IMR-90 (cell line): ENCODE measurements around the gene FAM78A. TPM values are rescaled to one million over a fixed set of nuclear protein-coding genes. Genes with fewer than 3 reads are reported as not detected.

Experiments
- ATAC-seq: fragments of 200-7000 bp; cut with Tn5 transposase; 2 replicates; pipeline ENCODE4 v1.9.1; 2020; ENCODE audit warnings: low read depth, mild to moderate bottlenecking, moderate library complexity
- BruUV-seq: library from RNA; stranded (reverse); fragments of 400-500 nt; replicated peaks from 2 replicates; lab custom pipeline; 2021; lab: Mats Ljungman, UMichigan
- CTCF ChIA-PET: fragments of 300-600 bp; formaldehyde crosslinking; extraction: SDS; loops from one replicate; lab custom pipeline; 2021; ENCODE audit warnings: antibody characterized with exemption; lab: Yijun Ruan, JAX
- POLR2A ChIA-PET: fragments of 300-600 bp; sonication (Branson Sonifier 250); formaldehyde crosslinking; loops from one replicate; lab custom pipeline; 2022; ENCODE audit warnings: antibody characterized with exemption; ENCODE audit not compliant: unreplicated experiment; lab: Charles Lee
- DNase-seq: peaks from one replicate; pipeline ENCODE4 v3.0.0; 2013
- H2AFZ ChIP-seq: replicated peaks from 2 replicates; pipeline ENCODE3; 2013; ENCODE audit warnings: low read length, mild to moderate bottlenecking; ENCODE audit not compliant: poor library complexity
- H2AK5ac ChIP-seq: 2 replicates; pipeline ENCODE4 v1.6.1; 2013; ENCODE audit warnings: low read depth, low read length, inconsistent platforms
- H2AK9ac ChIP-seq: replicated peaks from 2 replicates; pipeline ENCODE3; 2013; ENCODE audit warnings: mild to moderate bottlenecking, low read depth, low read length, moderate library complexity; ENCODE audit not compliant: poor library complexity
- H2BK120ac ChIP-seq: 2 replicates; pipeline ENCODE4 v1.6.1; 2013; ENCODE audit warnings: low read depth, low read length, inconsistent platforms
- H2BK15ac ChIP-seq: 3 replicates; pipeline ENCODE4 v1.6.1; 2013; ENCODE audit warnings: low read depth, low read length, inconsistent platforms
- H2BK20ac ChIP-seq: 2 replicates; pipeline ENCODE4 v1.6.1; 2013; ENCODE audit warnings: low read depth, mild to moderate bottlenecking, inconsistent platforms, low read length, moderate library complexity
- H2BK5ac ChIP-seq: 2 replicates; pipeline ENCODE4 v1.6.1; 2013; ENCODE audit warnings: mild to moderate bottlenecking, low read depth, low read length, inconsistent platforms; ENCODE audit not compliant: poor library complexity, severe bottlenecking
- H3K14ac ChIP-seq: replicated peaks from 2 replicates; pipeline ENCODE4 v1.6.1; 2013; ENCODE audit warnings: low read depth, low read length, inconsistent platforms
- H3K18ac ChIP-seq: 2 replicates; pipeline ENCODE4 v1.6.1; 2013; ENCODE audit warnings: low read depth, low read length, control low read depth
- H3K23ac ChIP-seq: 2 replicates; pipeline ENCODE4 v1.6.1; 2013; ENCODE audit warnings: low read depth, low read length, inconsistent platforms
- H3K27ac ChIP-seq: 2 replicates; pipeline ENCODE4 v1.5.1; 2013; ENCODE audit warnings: mild to moderate bottlenecking, control low read depth, low read length; ENCODE audit not compliant: insufficient read depth
- H3K27me3 ChIP-seq: 2 replicates; pipeline ENCODE4 v1.6.1; 2013; ENCODE audit warnings: low read length; ENCODE audit not compliant: control insufficient read depth, insufficient read depth
- H3K36me3 ChIP-seq: 2 replicates; pipeline ENCODE4 v1.6.1; 2013; ENCODE audit warnings: low read length, mixed read lengths; ENCODE audit not compliant: control insufficient read depth, insufficient read depth
- H3K4ac ChIP-seq: 2 replicates; pipeline ENCODE4 v1.6.1; 2013; ENCODE audit warnings: low read depth, low read length, inconsistent platforms
- H3K4me1 ChIP-seq: 2 replicates; pipeline ENCODE4 v1.6.1; 2013; ENCODE audit warnings: low read length, mixed read lengths; ENCODE audit not compliant: control insufficient read depth, insufficient read depth
- H3K4me2 ChIP-seq: 2 replicates; pipeline ENCODE4 v1.6.1; 2013; ENCODE audit warnings: low read depth, mild to moderate bottlenecking, control low read depth, low read length, moderate library complexity
- H3K4me3 ChIP-seq: 2 replicates; pipeline ENCODE4 v1.5.1; 2013; ENCODE audit warnings: low read depth, mild to moderate bottlenecking, control low read depth, low read length, moderate library complexity; ENCODE audit not compliant: insufficient read depth
- H3K56ac ChIP-seq: 2 replicates; pipeline ENCODE4 v1.6.1; 2013; ENCODE audit warnings: low read length, inconsistent platforms; ENCODE audit not compliant: insufficient read depth; ENCODE audit errors: extremely low read depth
- H3K79me1 ChIP-seq, 2 experiments: 2 replicates each; pipeline ENCODE4 v1.6.1; 2013; ENCODE audit warnings: low read length in 2 of 2, inconsistent platforms in 1 of 2, low read depth in 1 of 2
- H3K9ac ChIP-seq: 2 replicates; pipeline ENCODE4 v1.6.1; 2013; ENCODE audit warnings: low read depth, low read length, control low read depth
- H3K9me1 ChIP-seq: 2 replicates; pipeline ENCODE4 v1.6.1; 2013; ENCODE audit warnings: low read length, inconsistent platforms; ENCODE audit not compliant: insufficient read depth
- H3K9me3 ChIP-seq: 2 replicates; pipeline ENCODE4 v1.6.1; 2013; ENCODE audit warnings: low read length; ENCODE audit not compliant: control insufficient read depth, insufficient read depth
- H4K20me1 ChIP-seq: 2 replicates; pipeline ENCODE4 v1.6.1; 2013; ENCODE audit warnings: low read length, inconsistent platforms; ENCODE audit not compliant: insufficient read depth
- H4K5ac ChIP-seq: 2 replicates; pipeline ENCODE4 v1.6.1; 2013; ENCODE audit warnings: mild to moderate bottlenecking, low read depth, low read length, control low read depth
- H4K8ac ChIP-seq, 2 experiments: 2 replicates each; pipeline ENCODE4 v1.6.1; 2013; ENCODE audit warnings: low read depth in 2 of 2, low read length in 2 of 2, control low read depth in 1 of 2, inconsistent platforms in 1 of 2
- H4K91ac ChIP-seq: 2 replicates; pipeline ENCODE4 v1.6.1; 2013; ENCODE audit warnings: low read depth, low read length, inconsistent platforms; ENCODE audit not compliant: insufficient read depth
- MAFK ChIP-seq: IDR thresholded peaks from 2 replicates; pipeline ENCODE4 v1.6.1; 2012; ENCODE audit warnings: low read depth, low read length, improper control_type of control experiment
- SMC3 ChIP-seq: fragments of 150-350 bp; IDR thresholded peaks from 2 replicates; pipeline ENCODE4 v1.6.1; 2016; ENCODE audit warnings: low read depth, mild to moderate bottlenecking, antibody characterized with exemption, low read length, moderate library complexity
- WGBS, 2 experiments: methylation state at CpG; one replicate each; pipeline versions ENCODE4 v1.1.5 to v1.1.7; 2013; ENCODE audit warnings: missing lambda C conversion rate in 2 of 2; ENCODE audit not compliant: insufficient read length in 1 of 2; ENCODE audit errors: extremely low coverage in 2 of 2; 5-methylcytosine and 5-hydroxymethylcytosine counted together
- dilution Hi-C: fragments of 300-500 bp; cut with HindIII; formaldehyde crosslinking; loops from one replicate; pipeline ENCODE4 v1.14.3; 2018; ENCODE audit warnings: low sequenced_read_pairs; ENCODE audit not compliant: unreplicated experiment
- in situ Hi-C: fragments of 300-500 bp; cut with MboI; formaldehyde crosslinking; loops from 3 replicates; pipeline ENCODE4 v1.14.3; 2019; ENCODE audit warnings: low sequenced_read_pairs, inconsistent platforms, mixed read lengths
- intact Hi-C: fragments of 100-400 bp; cut with micrococcal nuclease; formaldehyde crosslinking; loops from 2 replicates; pipeline ENCODE4 v1.10.0; 2022
- polyA plus RNA-seq, 3 experiments: library from polyadenylated mRNA; depleted of rRNA; stranded (reverse); fragments of >200 nt; gene quantifications; 2 replicates each; pipeline ENCODE4 v1.2.3, GENCODE V29; 2012; ENCODE audit warnings: low replicate concordance in 1 of 3
- total RNA-seq: library from RNA; depleted of rRNA; stranded (reverse); fragments of >200 nt; gene quantifications from 2 replicates; pipeline ENCODE4 v1.2.3, GENCODE V29; 2012

The FAM78A gene
- total and polyA plus RNA-seq, 2 of the 4 experiments (the other 2 are of a cell fraction), result 0.18 to 0.27 TPM

GRCh38 chr9:131312822-131313770, 36.8 kb upstream of the FAM78A start:
- intact Hi-C loops, result no loop called here
- ATAC-seq, result no peak
- DNase-seq, result no peak

More at GRCh38 chr9:131312822-131313770, 36.8 kb upstream of the FAM78A start:
- no peak overlapping the region for H3K27ac ChIP-seq
- no peak overlapping the region for H2AFZ ChIP-seq
- BruUV-seq, result no TSS peak
- ChIA-PET CTCF (no interaction called here), POLR2A (no interaction called here)
- H3K27me3 ChIP-seq, result peaks cover 19% of the 10 kb centered on the region
- in situ Hi-C loops (no loop called here), dilution Hi-C loops (no loop called here)
- H3K14ac ChIP-seq, result no peak overlapping the region
- H2BK5ac ChIP-seq, result no peak overlapping the region
- no peak overlapping the region for H4K91ac ChIP-seq
- no peak overlapping the region for H3K4me2 ChIP-seq
- no peak overlapping the region for H3K9ac ChIP-seq
- H4K20me1 ChIP-seq, result no peaks in the 10 kb centered on the region
- no peak overlapping the region for H2BK15ac ChIP-seq
- H3K9me3 ChIP-seq, result no peaks in the 10 kb centered on the region; the same call in 1 of the 2 replicates
- no peak overlapping the region for H2BK20ac ChIP-seq
- H3K4ac ChIP-seq, result no peak overlapping the region
- H3K18ac ChIP-seq, result no peak overlapping the region
- H2BK120ac ChIP-seq, result no peak overlapping the region
- H3K36me3 ChIP-seq, result no peaks in the 10 kb centered on the region
- no peaks in the 10 kb centered on the region for H3K79me1 ChIP-seq
- no peaks in the 10 kb centered on the region; the same call in 1 of the 2 replicates for H3K4me1 ChIP-seq
- H2AK9ac ChIP-seq, result no peak overlapping the region
- H3K4me3 ChIP-seq, result no peak overlapping the region
- no peak overlapping the region for H2AK5ac ChIP-seq
- no peak overlapping the region for H4K5ac ChIP-seq
- no peaks in the 10 kb centered on the region; the same call in 1 of the 2 replicates for H3K9me1 ChIP-seq
- H3K23ac ChIP-seq, result no peak overlapping the region
- no peak overlapping the region for H4K8ac ChIP-seq
- WGBS, 2 experiments, result 92% methylated on average over 6 of the region's 28 CpGs; no CpG with 5 or more reads in 1 of the 2 experiments
- H3K56ac ChIP-seq, result no peak overlapping the region
- no peak for TF ChIP-seq MAFK
- TF ChIP-seq SMC3, result no peak
